Common myeloid progenitor, CD34-positive (primary cell): ENCODE data around the gene ZNF19.

Experiments
- CTCF ChIA-PET: fragments of 350-600 bp; sonication (Branson Sonifier 250); formaldehyde crosslinking; loops from one replicate; lab custom pipeline; 2021; ENCODE audit warnings: antibody characterized with exemption; lab: Charles Lee
- POLR2A ChIA-PET: fragments of 350-600 bp; sonication (Branson Sonifier 250); formaldehyde crosslinking; loops from one replicate; lab custom pipeline; 2021; ENCODE audit warnings: antibody characterized with exemption; lab: Charles Lee
- DNase-seq, 3 donors: peaks; one replicate each; pipeline versions ENCODE4 v3.0.0 to v3.0.0-alpha.2; 2013
- H3K27ac ChIP-seq, 2 experiments: 1 replicate in 1 of 2; 2 replicates in 1 of 2; pipeline ENCODE4 v1.7.0; 2013; ENCODE audit warnings: inconsistent platforms in 2 of 2, low read length in 2 of 2, mild to moderate bottlenecking in 2 of 2, low read depth in 1 of 2, moderate library complexity in 1 of 2; ENCODE audit not compliant: severe bottlenecking in 2 of 2, insufficient read depth in 1 of 2, poor library complexity in 1 of 2
- H3K27me3 ChIP-seq, 5 experiments: replicated peaks in 2 of 5; 1 replicate in 3 of 5; 2 replicates in 2 of 5; pipeline versions ENCODE4 v1.6.1 to v1.7.0; 2013; ENCODE audit warnings: low read length in 4 of 5, mild to moderate bottlenecking in 2 of 5, moderate library complexity in 2 of 5, inconsistent platforms in 1 of 5; ENCODE audit not compliant: insufficient read depth in 5 of 5, control insufficient read depth in 4 of 5
- H3K36me3 ChIP-seq, 4 experiments: 1 replicate in 2 of 4; 2 replicates in 2 of 4; pipeline versions ENCODE4 v1.6.1 to v1.7.0; 2013; ENCODE audit warnings: low read length in 3 of 4, control low read depth in 1 of 4, mild to moderate bottlenecking in 1 of 4; ENCODE audit not compliant: control insufficient read depth in 4 of 4, insufficient read depth in 4 of 4
- H3K4me1 ChIP-seq, 4 experiments: 1 replicate in 3 of 4; 2 replicates in 1 of 4; pipeline versions ENCODE4 v1.6.1 to v1.7.1; 2013; ENCODE audit warnings: low read length in 3 of 4, mild to moderate bottlenecking in 3 of 4, control low read depth in 1 of 4, inconsistent platforms in 1 of 4, moderate library complexity in 1 of 4; ENCODE audit not compliant: control insufficient read depth in 4 of 4, insufficient read depth in 4 of 4; ENCODE audit errors: control extremely low read depth in 1 of 4
- H3K4me3 ChIP-seq, 7 experiments: 1 replicate in 4 of 7; 2 replicates in 3 of 7; pipeline versions ENCODE4 v1.5.1 to v1.7.0; 2013; ENCODE audit warnings: mild to moderate bottlenecking in 7 of 7, low read length in 6 of 7, moderate library complexity in 6 of 7, inconsistent platforms in 2 of 7, low read depth in 2 of 7, control low read depth in 1 of 7; ENCODE audit not compliant: insufficient read depth in 4 of 7, control insufficient read depth in 1 of 7; ENCODE audit errors: extremely low read depth in 1 of 7
- H3K9me3 ChIP-seq, 5 experiments: 1 replicate in 4 of 5; 2 replicates in 1 of 5; pipeline versions ENCODE4 v1.6.1 to v1.7.1; 2013; ENCODE audit warnings: low read length in 4 of 5, mild to moderate bottlenecking in 2 of 5, inconsistent platforms in 1 of 5, low read depth in 1 of 5, moderate library complexity in 1 of 5; ENCODE audit not compliant: control insufficient read depth in 4 of 5, insufficient read depth in 2 of 5; ENCODE audit errors: control extremely low read depth in 1 of 5
- WGBS: methylation state at CpG from one replicate; pipeline ENCODE4 v1.1.5; 2013; ENCODE audit not compliant: insufficient coverage; 5-methylcytosine and 5-hydroxymethylcytosine counted together

Gene ZNF19

GRCh38 chr16:71440669-71441347 is 48.3 kb downstream of the ZNF19 start:
- DNase-seq, result peak in 1 of 3 donors; percentile 11
- no peak overlapping the region for H3K27ac ChIP-seq
- H3K36me3 ChIP-seq, result no peaks in the 10 kb centered on the region
- no peaks in the 10 kb centered on the region for H3K4me1 ChIP-seq
- WGBS, result 76% methylated on average over 22 of the region's 25 CpGs
- peaks cover 0 to 50% (median 29%) of the 10 kb centered on the region in 5 experiments for H3K9me3 ChIP-seq
- H3K4me3 ChIP-seq, result no peak overlapping the region
- CTCF ChIA-PET, result interaction anchor here (0.7 to 1.1 kb wide), 4 partner anchors 28 to 98 kb away, joined by 3 to 4 read pairs (median 3); no protein-coding TSS in a partner anchor
- POLR2A ChIA-PET, result no interaction called here
- peaks cover 0 to 38% (median 3%) of the 10 kb centered on the region in 5 experiments for H3K27me3 ChIP-seq

- Histone ChIP-seq H3K4me3 (no peak overlapping the region), H3K4me1 (no peaks in the 10 kb centered on the region), H3K27ac (no peak overlapping the region), H3K27me3 (peaks cover 0 to 41% (median 3%) of the 10 kb centered on the region in 5 experiments), H3K36me3 (no peaks in the 10 kb centered on the region), H3K9me3 (peaks cover 0 to 44% (median 23%) of the 10 kb centered on the region in 5 experiments)
- no peak for DNase-seq
- ChIA-PET CTCF (interaction anchor here (0.6 to 1.1 kb wide), 4 partner anchors 28 to 243 kb away, joined by 3 to 4 read pairs (median 4); no protein-coding TSS in a partner anchor), POLR2A (no interaction called here)
- no CpG with 5 or more reads among the region's 3 CpGs for WGBS
Measured at GRCh38 chr16:71439523-71439922, 49.6 kb downstream of the ZNF19 start.

GRCh38 chr16:71436473-71436872 is 52.7 kb downstream of the ZNF19 start:
- WGBS, result 78% methylated on average over 5 of the region's 7 CpGs
- H3K4me1 ChIP-seq, result no peaks in the 10 kb centered on the region
- H3K9me3 ChIP-seq, result peaks cover 0 to 16% (median under 1%) of the 10 kb centered on the region in 5 experiments
- H3K27me3 ChIP-seq, result peaks cover 0 to 28% (median 3%) of the 10 kb centered on the region in 5 experiments
- CTCF ChIA-PET, result no interaction called here
- no peak for DNase-seq
- POLR2A ChIA-PET, result no interaction called here
- no peaks in the 10 kb centered on the region for H3K36me3 ChIP-seq
- H3K27ac ChIP-seq, result no peak overlapping the region
- H3K4me3 ChIP-seq, result no peak overlapping the region

DNA sequence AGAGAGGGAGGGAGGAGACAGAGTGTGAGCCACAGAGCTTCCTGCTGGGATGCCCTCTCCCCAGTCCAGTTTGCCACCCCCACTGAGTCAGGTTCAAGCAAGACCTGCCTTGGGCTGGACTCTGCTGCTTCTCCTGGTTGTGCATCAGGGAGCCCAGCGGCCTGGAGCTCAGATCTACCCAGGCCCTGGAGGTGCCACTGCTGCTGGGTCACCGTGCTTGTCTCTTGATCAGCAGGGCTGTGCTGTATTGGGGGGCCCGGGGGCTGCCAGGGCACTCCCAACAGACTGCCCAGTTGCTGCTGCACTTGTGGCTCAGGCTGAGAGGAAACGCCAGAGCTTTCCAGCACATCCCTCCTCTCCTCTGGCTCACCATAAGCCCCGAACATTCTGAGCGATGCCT is 56.2 kb downstream of the ZNF19 start:
- DNase-seq, result no peak
- Histone ChIP-seq H3K4me3 (no peak overlapping the region), H3K9me3 (peaks cover 0 to 11% (median 3%) of the 10 kb centered on the region in 5 experiments), H3K4me1 (no peaks in the 10 kb centered on the region), H3K36me3 (no peaks in the 10 kb centered on the region), H3K27ac (no peak overlapping the region), H3K27me3 (peaks cover 0 to 27% (median 2%) of the 10 kb centered on the region in 5 experiments)
- POLR2A ChIA-PET, result interaction anchor here (0.7 kb wide), 1 partner anchor 29 kb away, joined by 3 read pairs; no protein-coding TSS in a partner anchor
- WGBS, result 92% methylated on average over 5 of the region's 6 CpGs
- CTCF ChIA-PET, result interaction anchor here (1.2 to 2.2 kb wide), 5 partner anchors 11 to 184 kb away, joined by 3 to 5 read pairs (median 4); no protein-coding TSS in a partner anchor

DNA sequence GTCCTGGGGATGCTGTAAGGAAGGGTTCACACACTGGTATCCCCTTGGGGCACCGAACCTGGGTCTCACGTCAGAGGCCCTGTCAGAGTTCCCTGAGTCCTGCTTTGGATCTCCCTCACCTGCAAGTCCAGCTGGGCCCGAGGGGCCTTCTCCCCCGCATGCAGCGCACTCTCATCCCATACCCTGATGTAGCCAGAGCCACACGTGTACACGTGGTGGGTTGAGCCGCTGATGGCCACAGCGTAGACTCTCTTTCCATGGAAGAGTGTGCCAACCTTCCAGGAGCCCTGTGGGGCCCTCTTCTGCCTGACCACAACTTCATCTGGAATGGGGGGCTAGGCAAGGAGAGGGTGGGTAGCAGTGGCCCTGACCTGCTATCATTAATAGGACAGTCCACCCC is 57.1 kb downstream of the ZNF19 start:
- POLR2A ChIA-PET, result no interaction called here
- 92% methylated on average over 5 of the region's 9 CpGs for WGBS
- CTCF ChIA-PET, result interaction anchor here (1.2 to 1.7 kb wide), 3 partner anchors 10 to 67 kb away, joined by 3 to 5 read pairs (median 4); no protein-coding TSS in a partner anchor
- Histone ChIP-seq H3K27ac (no peak overlapping the region), H3K36me3 (no peaks in the 10 kb centered on the region), H3K27me3 (peaks cover 0 to 34% (median 3%) of the 10 kb centered on the region in 5 experiments), H3K9me3 (peaks cover 0 to 9% (median 3%) of the 10 kb centered on the region in 5 experiments), H3K4me3 (no peak overlapping the region), H3K4me1 (no peaks in the 10 kb centered on the region)
- no peak for DNase-seq

GRCh38 chr16:71431176-71431575 is 57.9 kb downstream of the ZNF19 start:
- WGBS, result 96% methylated on average over 13 of the region's 14 CpGs
- H3K4me1 ChIP-seq, result peaks cover 0 to 3% (median under 1%) of the 10 kb centered on the region in 4 experiments
- H3K36me3 ChIP-seq, result no peaks in the 10 kb centered on the region
- ChIA-PET POLR2A (no interaction called here), CTCF (no interaction called here)
- H3K27ac ChIP-seq, result no peak overlapping the region
- no peak overlapping the region for H3K4me3 ChIP-seq
- H3K9me3 ChIP-seq, result peaks cover 0 to 9% (median 3%) of the 10 kb centered on the region in 5 experiments
- no peak for DNase-seq
- H3K27me3 ChIP-seq, result peaks cover 0 to 42% (median 11%) of the 10 kb centered on the region in 5 experiments

DNA sequence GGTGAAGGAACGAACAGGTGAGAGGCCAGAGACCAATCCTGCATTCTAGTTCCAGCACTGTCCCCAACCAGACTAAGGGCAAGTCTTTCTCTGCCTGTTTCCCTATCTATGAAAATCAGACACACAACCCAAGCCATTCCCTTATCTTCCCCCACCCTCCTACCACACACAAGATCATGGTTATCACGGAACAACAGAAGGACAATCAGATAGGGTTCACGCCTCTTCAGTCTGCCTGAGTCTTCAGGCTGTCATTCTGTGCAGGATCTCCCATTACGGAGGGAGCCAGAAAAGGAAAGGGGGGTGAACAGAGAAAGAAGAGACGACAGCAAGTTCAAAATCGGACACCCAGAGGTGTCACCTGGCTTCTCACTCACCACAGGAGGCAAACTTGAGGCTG is 58.4 kb downstream of the ZNF19 start:
- 85% methylated on average over 4 of the region's 6 CpGs for WGBS
- Histone ChIP-seq H3K27me3 (peaks cover 0 to 45% (median 11%) of the 10 kb centered on the region in 5 experiments), H3K9me3 (peaks cover 0 to 9% (median 3%) of the 10 kb centered on the region in 5 experiments), H3K4me1 (peaks cover 0 to 6% (median 2%) of the 10 kb centered on the region in 4 experiments), H3K4me3 (no peak overlapping the region), H3K27ac (no peak overlapping the region), H3K36me3 (no peaks in the 10 kb centered on the region)
- peak; percentile 18 to 71 (median 39) for DNase-seq
- CTCF ChIA-PET, result no interaction called here
- POLR2A ChIA-PET, result no interaction called here
